ENCODE measurements around the gene TXNDC9.
A peak's percentile ranks its signal among the peaks of the same experiment; 100 is the strongest.
"Not testable (repeated sequence)": the region's sequence is repeated elsewhere in the genome, so short reads cannot be mapped to it uniquely, and the experiment has no call there.

TXNDC9 gene

DNA sequence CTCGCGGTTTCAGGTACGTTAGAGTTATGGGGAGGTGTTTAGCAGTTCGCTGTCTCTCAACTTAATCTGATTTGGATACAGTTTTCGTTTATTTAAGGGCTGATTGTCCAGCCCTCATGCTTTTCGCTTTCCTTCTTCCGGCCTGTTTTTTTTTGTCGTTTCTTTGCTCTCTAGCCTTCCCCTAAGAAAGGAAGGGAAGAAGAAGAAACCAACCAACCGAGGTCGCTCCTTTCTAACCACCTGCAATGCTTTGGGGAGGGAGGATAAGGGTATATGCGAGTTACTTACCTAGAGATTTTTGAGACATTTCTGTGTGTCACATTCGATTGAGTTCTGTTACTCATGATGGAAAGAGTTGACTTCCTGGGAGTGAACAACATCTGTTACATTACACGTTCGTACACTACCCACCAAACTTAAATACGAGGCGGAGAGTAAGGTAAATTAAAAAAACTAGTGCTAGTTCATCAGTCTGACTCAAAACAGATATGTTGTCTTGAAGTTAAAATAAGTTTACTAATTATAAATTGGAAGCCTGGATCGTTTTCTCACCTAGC lies 2.0 kb upstream of the TXNDC9 start:
- peak overlapping the region; percentile 86 for H3K27ac ChIP-seq
- no peak for DNase-seq
- no peaks in the 10 kb centered on the region for H3K27me3 ChIP-seq (ENCODE audit: insufficient read depth, low read depth, severe bottlenecking)
- H3K4me3 ChIP-seq (ENCODE audit: low read depth, low read length), result peak overlapping the region; percentile 92
- no peaks in the 10 kb centered on the region for H3K9me3 ChIP-seq (ENCODE audit: severe bottlenecking)
- peaks cover 7% of the 10 kb centered on the region for H3K36me3 ChIP-seq
- TF ChIP-seq, protein P1, sequence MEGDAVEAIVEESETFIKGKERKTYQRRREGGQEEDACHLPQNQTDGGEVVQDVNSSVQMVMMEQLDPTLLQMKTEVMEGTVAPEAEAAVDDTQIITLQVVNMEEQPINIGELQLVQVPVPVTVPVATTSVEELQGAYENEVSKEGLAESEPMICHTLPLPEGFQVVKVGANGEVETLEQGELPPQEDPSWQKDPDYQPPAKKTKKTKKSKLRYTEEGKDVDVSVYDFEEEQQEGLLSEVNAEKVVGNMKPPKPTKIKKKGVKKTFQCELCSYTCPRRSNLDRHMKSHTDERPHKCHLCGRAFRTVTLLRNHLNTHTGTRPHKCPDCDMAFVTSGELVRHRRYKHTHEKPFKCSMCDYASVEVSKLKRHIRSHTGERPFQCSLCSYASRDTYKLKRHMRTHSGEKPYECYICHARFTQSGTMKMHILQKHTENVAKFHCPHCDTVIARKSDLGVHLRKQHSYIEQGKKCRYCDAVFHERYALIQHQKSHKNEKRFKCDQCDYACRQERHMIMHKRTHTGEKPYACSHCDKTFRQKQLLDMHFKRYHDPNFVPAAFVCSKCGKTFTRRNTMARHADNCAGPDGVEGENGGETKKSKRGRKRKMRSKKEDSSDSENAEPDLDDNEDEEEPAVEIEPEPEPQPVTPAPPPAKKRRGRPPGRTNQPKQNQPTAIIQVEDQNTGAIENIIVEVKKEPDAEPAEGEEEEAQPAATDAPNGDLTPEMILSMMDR (IDR thresholded peaks at IDR 0.05; ENCODE audit: low read depth, low read length), result no peak

DNA sequence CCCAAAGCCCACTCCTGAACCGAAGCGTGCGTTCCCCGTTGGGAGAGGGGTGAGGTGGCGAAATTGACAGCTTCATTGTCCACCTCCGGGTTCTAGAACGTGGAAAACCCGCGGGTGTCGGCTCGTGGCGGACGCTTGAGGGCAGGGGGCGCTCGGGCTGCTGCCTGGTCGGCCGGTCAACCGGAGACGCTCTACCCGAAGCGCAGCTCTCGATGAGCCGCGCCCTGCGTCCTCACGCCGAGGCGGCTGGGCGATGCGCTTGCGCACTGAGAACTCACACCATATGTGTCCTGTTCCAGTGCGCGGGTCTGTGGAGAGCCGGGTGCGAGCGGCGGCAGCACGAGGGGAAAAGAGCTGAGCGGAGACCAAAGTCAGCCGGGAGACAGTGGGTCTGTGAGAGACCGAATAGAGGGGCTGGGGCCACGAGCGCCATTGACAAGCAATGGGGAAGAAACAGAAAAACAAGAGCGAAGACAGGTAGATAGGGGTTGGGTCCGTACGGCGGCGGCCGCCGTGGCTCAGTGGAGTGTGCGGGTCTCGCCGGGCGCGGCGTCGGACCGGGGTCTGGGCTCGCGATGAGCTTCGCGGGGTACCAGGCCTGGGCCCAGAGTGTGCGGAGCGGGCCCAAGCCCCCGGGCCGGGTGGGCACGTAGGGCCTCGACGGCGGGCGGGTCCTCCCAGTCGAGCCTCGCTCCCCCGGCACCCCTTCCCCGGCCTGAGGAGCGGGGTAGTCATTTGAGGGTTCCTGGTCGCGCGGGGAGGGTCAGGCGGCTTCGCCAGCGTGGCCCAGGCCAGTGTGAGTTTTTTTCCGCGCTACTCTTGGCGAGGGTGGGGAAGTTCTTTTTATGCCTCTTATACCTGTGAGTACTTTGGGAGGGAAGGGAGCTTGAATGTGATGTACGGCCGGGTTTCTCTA lies 1.2 kb upstream of the TXNDC9 start, which contains the start of gene EIF5B:
EIF5B (plus strand) TSS at position 277 of the 916 bp plus-strand sequence; CDS start at position 443, 166 bp downstream.
- Histone ChIP-seq H3K9me3 (ENCODE audit: severe bottlenecking) (no peaks in the 10 kb centered on the region), H3K36me3 (peaks cover 15% of the 10 kb centered on the region), H3K4me3 (ENCODE audit: low read depth, low read length) (peak within 1 kb of the TSS; percentile 92), H3K27me3 (ENCODE audit: insufficient read depth, low read depth, severe bottlenecking) (no peaks in the 10 kb centered on the region), H3K27ac (peak within 1 kb of the TSS; percentile 94)
- DNase-seq, result peak; percentile 98
- TF ChIP-seq, protein P1 (IDR thresholded peaks at IDR 0.05; ENCODE audit: low read depth, low read length), result peak; percentile 78

DNA sequence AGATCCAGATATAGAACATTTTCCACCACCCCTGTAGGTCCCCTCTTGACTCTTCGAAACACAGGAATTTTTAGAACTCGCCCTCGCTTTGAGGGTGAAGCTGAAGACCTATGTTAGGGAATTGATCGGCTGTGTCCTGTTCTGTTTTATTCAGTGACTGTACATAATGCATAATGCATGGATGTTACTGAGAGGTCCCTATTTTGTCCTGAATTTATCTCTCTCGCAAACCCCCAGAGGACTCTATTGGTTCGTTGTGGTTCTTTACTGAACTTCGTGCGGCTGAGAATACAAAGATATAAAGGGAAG lies 625 bp upstream of the TXNDC9 start:
- peak overlapping the region; percentile 92 for H3K4me3 ChIP-seq (ENCODE audit: low read depth, low read length)
- no peaks in the 10 kb centered on the region for H3K9me3 ChIP-seq (ENCODE audit: severe bottlenecking)
- no peaks in the 10 kb centered on the region for H3K27me3 ChIP-seq (ENCODE audit: insufficient read depth, low read depth, severe bottlenecking)
- no peak for DNase-seq
- peaks cover 21% of the 10 kb centered on the region for H3K36me3 ChIP-seq
- TF ChIP-seq, protein P1 (IDR thresholded peaks at IDR 0.05; ENCODE audit: low read depth, low read length), result no peak
- H3K27ac ChIP-seq, result peak overlapping the region; percentile 86

DNA sequence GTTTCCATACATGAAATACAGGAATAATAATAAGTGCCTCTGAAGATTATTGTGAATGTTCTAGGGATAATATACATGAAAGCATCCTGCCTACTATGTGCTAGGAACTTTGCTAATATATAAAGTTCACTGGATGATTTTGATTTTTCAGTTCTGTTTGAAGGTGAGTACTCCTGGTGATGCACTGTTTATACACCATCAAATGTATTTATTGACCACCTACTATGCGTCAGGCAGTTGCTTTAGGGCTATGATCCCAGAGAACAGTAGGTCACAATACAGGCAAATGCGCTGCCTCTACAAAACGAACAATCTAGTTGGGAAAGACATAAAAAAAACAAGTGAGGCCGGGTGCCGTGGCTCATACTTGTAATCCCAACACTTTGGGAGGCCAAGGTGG lies 10.7 kb downstream of the TXNDC9 start:
- no peaks in the 10 kb centered on the region for H3K9me3 ChIP-seq (ENCODE audit: severe bottlenecking)
- TF ChIP-seq, protein P1 (IDR thresholded peaks at IDR 0.05; ENCODE audit: low read depth, low read length), result no peak
- DNase-seq, result no peak
- peaks cover 80% of the 10 kb centered on the region for H3K36me3 ChIP-seq
- H3K4me3 ChIP-seq (ENCODE audit: low read depth, low read length), result no peak overlapping the region
- no peak overlapping the region for H3K27ac ChIP-seq
- no peaks in the 10 kb centered on the region for H3K27me3 ChIP-seq (ENCODE audit: insufficient read depth, low read depth, severe bottlenecking)

DNA sequence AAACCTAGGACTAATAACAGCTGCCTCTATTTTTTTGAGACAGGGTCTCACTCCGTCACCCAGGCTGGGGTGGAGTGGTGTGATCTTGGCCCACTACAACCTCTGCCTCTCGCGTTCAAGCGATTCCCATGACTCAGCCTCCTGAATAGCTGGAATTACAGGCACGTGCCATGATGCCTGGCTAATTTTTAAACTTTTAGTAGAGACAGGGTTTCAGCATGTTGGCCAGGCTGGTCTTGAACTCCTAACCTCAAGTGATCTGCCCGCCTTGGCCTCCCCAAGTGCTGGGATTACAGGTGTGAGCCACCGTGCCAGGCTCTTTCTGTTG lies 18.3 kb downstream of the TXNDC9 start:
- not testable (repeated sequence) for H3K9me3 ChIP-seq (ENCODE audit: severe bottlenecking); DNase-seq; H3K27me3 ChIP-seq (ENCODE audit: insufficient read depth, low read depth, severe bottlenecking); H3K4me3 ChIP-seq (ENCODE audit: low read depth, low read length); H3K27ac ChIP-seq
- H3K36me3 ChIP-seq, result peaks cover 47% of the 10 kb centered on the region

DNA sequence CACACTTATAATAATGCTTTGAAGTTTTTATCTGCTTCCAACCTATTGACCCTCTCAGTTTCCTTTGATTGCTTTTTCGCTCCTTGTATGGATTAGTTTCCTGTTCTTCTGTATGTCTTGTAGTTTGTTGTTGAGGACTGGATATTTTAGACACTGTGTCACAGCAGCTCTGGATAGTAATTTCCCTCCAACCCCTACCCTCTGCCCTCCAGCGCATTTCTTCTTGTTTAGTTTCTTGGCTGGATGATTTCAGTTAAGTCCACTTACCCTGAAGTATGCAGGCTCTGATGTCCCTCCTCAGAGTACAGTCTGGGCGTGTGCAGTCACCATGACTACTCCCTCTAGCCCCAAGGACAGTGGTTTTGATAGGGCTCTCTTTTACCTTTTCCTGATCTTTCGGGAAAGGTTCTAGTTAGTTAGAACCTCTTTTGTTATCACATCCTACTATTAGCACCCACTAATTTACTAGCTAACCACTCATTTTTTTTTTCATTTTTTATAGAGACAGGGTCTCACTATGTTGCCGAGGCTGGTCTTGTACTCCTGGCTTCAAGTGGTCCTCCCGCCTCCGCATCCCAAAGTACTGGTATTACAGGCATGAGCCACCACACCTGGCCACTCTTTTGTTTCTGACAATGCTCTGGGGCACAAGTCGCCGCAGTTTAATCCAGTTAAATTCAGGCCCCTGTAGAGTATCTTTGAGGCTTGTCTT lies 18.8 kb downstream of the TXNDC9 start:
- TF ChIP-seq, protein P1 (IDR thresholded peaks at IDR 0.05; ENCODE audit: low read depth, low read length), result no peak
- DNase-seq, result no peak
- H3K4me3 ChIP-seq (ENCODE audit: low read depth, low read length), result no peak overlapping the region
- H3K9me3 ChIP-seq (ENCODE audit: severe bottlenecking), result no peaks in the 10 kb centered on the region
- no peak overlapping the region for H3K27ac ChIP-seq
- H3K27me3 ChIP-seq (ENCODE audit: insufficient read depth, low read depth, severe bottlenecking), result no peaks in the 10 kb centered on the region
- H3K36me3 ChIP-seq, result peaks cover 42% of the 10 kb centered on the region

DNA sequence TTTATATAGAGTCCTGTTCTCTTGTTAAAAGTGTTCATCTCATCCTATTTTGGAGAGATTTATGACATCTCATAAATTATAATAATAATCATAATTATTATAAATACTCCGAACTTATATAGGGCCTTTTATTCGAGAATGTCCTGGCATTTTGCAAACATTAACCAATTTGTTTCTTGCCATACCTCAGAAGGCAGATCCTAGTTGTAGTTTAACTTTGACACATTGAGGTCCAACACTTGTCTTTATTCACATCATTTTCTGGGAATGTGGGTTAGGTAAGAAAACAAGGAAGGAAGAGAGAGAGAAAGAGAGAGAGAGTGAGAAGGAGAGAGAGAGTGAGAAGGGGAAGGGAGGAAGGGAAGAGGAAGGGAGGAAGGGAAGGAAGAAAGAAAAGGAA lies 35.0 kb downstream of the TXNDC9 start, which contains the start of gene LYG1:
LYG1 (minus strand) TSS at position 101 of the 400 bp plus-strand sequence. CDS start 5,527 bp downstream, outside the sequence.
- not testable (repeated sequence) for DNase-seq, H3K27ac ChIP-seq

More for the DNA sequence above, 35.0 kb downstream of the TXNDC9 start, which contains the start of gene LYG1:
- H3K27me3 ChIP-seq (ENCODE audit: insufficient read depth, low read depth, severe bottlenecking); H3K9me3 ChIP-seq (ENCODE audit: severe bottlenecking); H3K4me3 ChIP-seq (ENCODE audit: low read depth, low read length); H3K36me3 ChIP-seq: not testable (repeated sequence)

Data from WERI-Rb-1 (cell line).